ENCODE measurements around the gene ANKRD23.

ANKRD23 gene

DNA sequence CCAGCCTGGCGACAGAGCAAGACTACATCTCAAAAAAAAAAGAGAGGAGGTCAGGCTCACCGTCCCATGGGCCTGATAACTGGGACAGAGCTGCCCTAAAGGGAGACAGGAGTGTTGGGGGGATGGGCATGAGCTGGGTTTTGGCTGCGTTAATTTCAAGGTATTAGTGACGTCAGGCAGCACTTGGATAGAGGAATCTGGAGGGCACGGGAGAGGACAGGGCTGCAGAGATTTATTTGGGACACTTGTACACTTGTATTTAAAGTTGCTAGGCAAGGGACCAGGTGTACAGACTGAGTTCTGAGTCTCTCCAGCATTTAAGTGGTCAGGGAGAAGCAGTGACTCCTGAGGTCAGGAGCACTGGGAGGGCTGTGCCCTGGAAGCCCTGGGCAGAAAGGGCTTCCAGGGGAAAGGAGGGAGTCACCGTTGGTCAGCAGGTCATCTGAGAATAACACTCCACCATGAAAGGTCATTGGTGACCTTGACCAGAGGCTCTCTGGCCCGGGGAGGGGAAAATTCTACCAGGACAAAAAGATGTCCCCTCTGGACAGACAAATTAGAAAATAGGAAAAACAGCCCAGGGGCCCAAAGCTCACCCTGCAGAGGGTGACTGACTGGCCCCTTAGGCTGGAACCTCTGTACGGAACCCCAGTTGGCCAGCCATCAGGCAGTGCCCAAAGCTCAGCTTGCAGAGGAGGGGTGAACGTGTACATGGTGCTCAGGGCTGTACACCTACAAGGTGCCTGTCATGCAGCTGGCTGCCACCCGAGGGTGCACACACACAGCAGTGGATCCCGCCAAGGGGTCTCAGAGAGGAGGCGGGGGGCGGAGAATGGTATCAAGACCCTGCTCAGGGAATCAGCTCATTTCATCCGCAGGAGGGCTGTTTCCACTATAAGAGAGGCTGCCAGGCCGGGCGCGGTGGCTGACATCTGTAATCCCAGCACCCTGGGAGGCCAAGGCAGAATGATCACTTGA, 50.8 kb downstream of the ANKRD23 start:
- no peak for DNase-seq

DNA sequence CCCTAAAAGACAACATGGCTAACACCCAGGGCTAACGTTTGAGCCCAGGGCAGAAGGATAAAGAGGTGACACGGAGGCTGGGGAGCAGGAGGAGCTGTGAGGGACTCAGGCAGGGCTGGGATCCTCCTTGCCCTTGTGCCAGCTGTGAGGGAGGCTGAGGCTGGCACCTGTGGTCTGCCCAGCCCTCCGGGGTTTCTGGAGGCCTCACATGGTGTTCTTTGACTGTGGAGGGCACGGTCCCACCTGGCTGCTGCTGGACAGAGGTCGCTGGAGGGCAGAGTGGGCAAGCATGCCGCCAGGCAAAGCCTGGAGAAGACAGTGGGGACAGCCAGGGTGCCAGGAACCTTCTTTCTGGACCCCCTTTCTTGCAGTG, 54.6 kb downstream of the ANKRD23 start:
- no peak for DNase-seq

DNA sequence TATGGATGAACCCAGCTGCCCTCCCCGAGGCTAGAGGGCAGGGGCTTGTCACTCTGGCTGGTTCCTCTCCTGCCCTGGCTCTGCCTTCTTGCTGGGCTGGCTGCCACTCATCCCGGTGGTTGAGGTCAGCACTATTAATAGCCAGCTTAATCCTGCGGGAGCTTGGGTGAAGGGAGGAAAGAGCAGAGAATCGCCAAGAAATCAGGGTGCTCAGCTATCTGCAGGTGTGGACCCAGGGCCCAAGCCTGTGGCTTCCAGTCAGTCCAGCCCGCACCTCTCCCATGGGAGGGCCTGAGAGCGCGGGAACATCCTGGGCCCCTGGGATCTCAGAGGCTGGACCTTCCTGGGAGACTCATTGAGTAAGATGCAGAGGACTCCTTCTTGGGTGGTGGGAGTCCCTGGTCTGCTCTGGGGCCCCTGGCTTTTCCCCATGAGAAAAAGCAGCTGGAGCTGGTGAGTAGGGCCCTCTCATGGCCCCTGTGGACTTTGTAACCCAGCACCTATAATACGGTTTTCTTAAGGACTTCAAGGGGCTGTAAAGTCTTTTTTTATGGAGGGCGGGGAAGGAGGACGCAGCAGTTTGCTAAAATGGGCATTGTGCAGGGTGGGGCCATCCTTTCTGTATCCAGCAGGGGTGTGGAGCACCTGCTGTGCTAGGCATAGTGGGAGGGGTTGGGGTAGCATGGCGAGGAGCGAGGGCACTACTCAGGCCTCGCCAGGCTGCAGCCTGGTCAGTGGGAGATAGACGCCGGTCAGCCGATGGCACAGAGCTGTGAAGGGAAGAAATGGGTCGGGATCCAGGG, 55.2 kb downstream of the ANKRD23 start:
- DNase-seq = no peak
